Small intestine (tissue), 7 donors: ENCODE measurements around the gene GPR52. TPM values are rescaled to one million over a fixed set of nuclear protein-coding genes. Genes with fewer than 3 reads are reported as not detected.
A peak's percentile ranks its signal among the peaks of the same experiment; 100 is the strongest.

Source experiments
- DNase-seq, 2 donors: peaks; one replicate each; pipeline versions ENCODE4 v3.0.0 to v3.0.0-alpha.2; 2013
- FAIRE-seq: peaks from 2 replicates; lab custom pipeline; 2012; peaks lifted over from hg19 to GRCh38; lab: Jason Lieb, UNC
- H3K27ac ChIP-seq, 3 donors: one replicate each; pipeline ENCODE4 v1.5.1; 2013; ENCODE audit warnings: low read length in 2 of 3, mild to moderate bottlenecking in 2 of 3, control low read depth in 1 of 3, inconsistent platforms in 1 of 3, low read depth in 1 of 3, moderate library complexity in 1 of 3
- H3K27me3 ChIP-seq, 3 donors: one replicate each; pipeline ENCODE4 v1.6.1; 2013; ENCODE audit warnings: low read length in 3 of 3, inconsistent platforms in 1 of 3; ENCODE audit not compliant: control insufficient read depth in 3 of 3, insufficient read depth in 3 of 3
- H3K36me3 ChIP-seq, 3 donors: one replicate each; pipeline ENCODE4 v1.6.1; 2013; ENCODE audit warnings: low read length in 3 of 3, inconsistent platforms in 1 of 3, low read depth in 1 of 3, mild to moderate bottlenecking in 1 of 3, moderate library complexity in 1 of 3; ENCODE audit not compliant: control insufficient read depth in 3 of 3, insufficient read depth in 2 of 3
- H3K4me1 ChIP-seq, 3 donors: one replicate each; pipeline ENCODE4 v1.6.1; 2013; ENCODE audit warnings: low read length in 2 of 3, inconsistent platforms in 1 of 3, low read depth in 1 of 3, mild to moderate bottlenecking in 1 of 3, moderate library complexity in 1 of 3; ENCODE audit not compliant: control insufficient read depth in 3 of 3, insufficient read depth in 2 of 3
- H3K4me3 ChIP-seq, 3 donors: one replicate each; pipeline ENCODE4 v1.5.1; 2013; ENCODE audit warnings: low read length in 3 of 3, control low read depth in 1 of 3, inconsistent platforms in 1 of 3, low read depth in 1 of 3, mild to moderate bottlenecking in 1 of 3, moderate library complexity in 1 of 3
- H3K9me3 ChIP-seq, 2 donors: one replicate each; pipeline ENCODE4 v1.6.1; 2013; ENCODE audit warnings: low read depth in 1 of 2, low read length in 1 of 2; ENCODE audit not compliant: control insufficient read depth in 2 of 2, insufficient read depth in 1 of 2
- WGBS, 3 donors: extraction: QIAGEN DNeasy Blood & Tissue Kit; methylation state at CpG; one replicate each; pipeline ENCODE4 v1.1.7; 2013; 5-methylcytosine and 5-hydroxymethylcytosine counted together
- polyA plus RNA-seq, 4 donors: library from polyadenylated mRNA; stranded (reverse) in 3 of 4; unstranded in 1 of 4; fragments of 200-250 nt in 3 of 4; fragments of 120-200 nt in 1 of 4; gene quantifications; one replicate each; pipeline versions ENCODE4 v1.2.1 to v1.2.3, GENCODE V29; 2013
- donor health status: healthy with polysubstance abuse.
- donor health status: control.
- donor health status: control.
- donor health status: Bipolar disorder and iron deficiency.
- donor health status: healthy.

The GPR52 gene
- polyA plus RNA-seq, 4 donors, result 0.13 to 0.15 TPM; not detected in 2

DNA sequence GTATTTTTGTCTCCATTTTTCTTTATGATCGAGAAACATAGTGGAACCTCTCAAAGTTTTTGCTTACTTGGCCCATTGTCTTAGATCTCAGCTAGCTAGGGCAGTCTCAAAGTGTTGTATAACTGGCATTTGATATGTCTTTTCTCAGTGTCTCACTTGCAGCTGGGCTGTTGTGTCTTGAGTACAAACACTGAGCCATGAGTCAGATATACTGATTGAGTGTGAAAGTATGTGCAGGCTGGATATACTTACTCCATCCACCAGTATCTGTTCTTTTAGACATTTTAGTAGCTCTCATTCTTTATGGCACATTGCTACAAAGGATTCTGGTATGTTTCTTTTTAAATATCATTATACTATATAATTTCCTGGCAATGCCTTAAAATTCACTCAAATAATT is 14.3 kb upstream of the GPR52 start:
- WGBS, 3 donors, result 97 to 100% (median 98%) methylated on average over 1 of the region's 1 CpG
- no peak overlapping the region for H3K27ac ChIP-seq
- FAIRE-seq (no peak), DNase-seq (no peak)
- no peaks in the 10 kb centered on the region for H3K4me1 ChIP-seq
- H3K9me3 ChIP-seq, result peaks cover 0 to 3% of the 10 kb centered on the region in 2 donors
- no peaks in the 10 kb centered on the region for H3K36me3 ChIP-seq
- no peak overlapping the region for H3K4me3 ChIP-seq
- no peaks in the 10 kb centered on the region for H3K27me3 ChIP-seq

DNA sequence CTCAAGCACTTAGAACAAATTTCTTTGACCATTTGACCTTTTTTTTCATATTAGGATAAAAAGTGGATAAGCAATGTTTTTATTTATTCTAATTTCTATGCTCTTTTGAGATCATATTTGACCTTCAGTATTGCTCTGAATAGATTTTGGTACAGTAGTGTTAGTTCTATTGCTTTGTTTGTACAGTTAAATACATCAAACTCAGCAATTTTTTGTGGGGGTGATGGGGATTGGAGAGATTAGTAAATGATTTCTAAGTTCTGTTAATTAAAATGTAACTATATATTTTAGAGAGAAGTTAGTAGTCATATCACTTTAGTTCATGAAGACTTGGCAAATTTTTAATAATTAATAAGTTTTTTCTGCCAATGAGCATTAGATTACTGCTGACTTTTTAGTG is 2.4 kb upstream of the GPR52 start:
- no peaks in the 10 kb centered on the region for H3K36me3 ChIP-seq
- FAIRE-seq (no peak), DNase-seq (no peak)
- H3K4me1 ChIP-seq, result no peaks in the 10 kb centered on the region
- H3K27ac ChIP-seq, result no peak overlapping the region
- H3K9me3 ChIP-seq, result no peaks in the 10 kb centered on the region
- H3K27me3 ChIP-seq, result no peaks in the 10 kb centered on the region
- no peak overlapping the region for H3K4me3 ChIP-seq

DNA sequence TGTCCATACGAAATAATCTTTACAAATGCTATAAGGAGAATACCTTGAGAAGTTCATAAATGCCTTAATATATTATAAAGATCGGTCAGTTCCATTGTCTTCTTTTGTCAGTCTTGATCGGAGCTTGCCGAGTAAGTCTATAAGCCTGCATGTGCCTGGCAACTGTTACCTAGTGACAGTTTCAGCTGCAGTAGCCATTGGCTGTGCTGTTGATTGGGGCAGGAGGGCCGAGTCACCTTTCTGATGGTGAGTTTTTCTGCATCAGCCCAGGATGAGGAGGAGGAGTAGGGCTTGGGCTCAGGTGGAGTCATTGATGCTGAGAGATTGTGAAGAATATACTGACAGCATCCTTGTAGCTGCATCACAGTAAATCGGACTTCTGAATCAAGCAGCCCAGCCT is 1.9 kb upstream of the GPR52 start:
- Histone ChIP-seq H3K4me1 (no peaks in the 10 kb centered on the region), H3K27ac (no peak overlapping the region), H3K36me3 (no peaks in the 10 kb centered on the region), H3K4me3 (no peak overlapping the region), H3K27me3 (no peaks in the 10 kb centered on the region), H3K9me3 (no peaks in the 10 kb centered on the region)
- no peak for FAIRE-seq
- no peak for DNase-seq
- 86 to 94% (median 88%) methylated on average over 6 of the region's 6 CpGs for WGBS, 3 donors

DNA sequence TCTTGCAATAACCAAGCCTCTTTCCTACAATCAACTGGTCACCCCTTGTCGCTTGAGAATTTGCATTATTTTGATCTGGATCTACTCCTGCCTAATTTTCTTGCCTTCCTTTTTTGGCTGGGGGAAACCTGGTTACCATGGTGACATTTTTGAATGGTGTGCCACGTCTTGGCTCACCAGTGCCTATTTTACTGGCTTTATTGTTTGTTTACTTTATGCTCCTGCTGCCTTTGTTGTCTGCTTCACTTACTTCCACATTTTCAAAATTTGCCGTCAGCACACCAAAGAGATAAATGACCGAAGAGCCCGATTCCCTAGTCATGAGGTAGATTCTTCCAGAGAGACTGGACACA is 743 bp downstream of the GPR52 start:
- no peak for FAIRE-seq

DNA sequence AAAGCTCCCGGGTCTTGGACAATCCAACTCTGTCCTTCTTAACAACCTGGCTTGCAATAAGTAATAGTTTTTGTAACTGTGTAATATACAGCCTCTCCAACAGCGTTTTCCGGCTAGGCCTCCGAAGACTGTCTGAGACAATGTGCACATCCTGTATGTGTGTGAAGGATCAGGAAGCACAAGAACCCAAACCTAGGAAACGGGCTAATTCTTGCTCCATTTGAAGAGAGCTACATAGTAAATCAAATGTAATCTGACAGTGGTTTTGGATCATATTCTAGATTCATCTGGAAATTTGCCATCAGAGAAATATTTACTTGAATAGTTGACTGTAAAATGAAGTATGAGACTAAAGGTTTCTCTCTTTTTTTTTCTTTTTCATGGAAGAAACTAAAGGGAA is 1.2 kb downstream of the GPR52 start:
- Histone ChIP-seq H3K4me3 (no peak overlapping the region), H3K27me3 (no peaks in the 10 kb centered on the region), H3K27ac (no peak overlapping the region), H3K36me3 (no peaks in the 10 kb centered on the region), H3K4me1 (no peaks in the 10 kb centered on the region), H3K9me3 (peaks cover 0 to 4% of the 10 kb centered on the region in 2 donors)
- WGBS, 3 donors, result 63 to 90% (median 87%) methylated on average over 5 of the region's 5 CpGs
- FAIRE-seq (no peak), DNase-seq (no peak)

More for the DNA sequence above, 743 bp downstream of the GPR52 start:
- DNase-seq, result no peak
- Histone ChIP-seq H3K9me3 (peaks cover 0 to 4% of the 10 kb centered on the region in 2 donors), H3K27me3 (no peaks in the 10 kb centered on the region), H3K4me1 (no peaks in the 10 kb centered on the region), H3K27ac (no peak overlapping the region), H3K4me3 (no peak overlapping the region), H3K36me3 (no peaks in the 10 kb centered on the region)
- 82 to 85% (median 82%) methylated on average over 5 of the region's 5 CpGs for WGBS, 3 donors

DNA sequence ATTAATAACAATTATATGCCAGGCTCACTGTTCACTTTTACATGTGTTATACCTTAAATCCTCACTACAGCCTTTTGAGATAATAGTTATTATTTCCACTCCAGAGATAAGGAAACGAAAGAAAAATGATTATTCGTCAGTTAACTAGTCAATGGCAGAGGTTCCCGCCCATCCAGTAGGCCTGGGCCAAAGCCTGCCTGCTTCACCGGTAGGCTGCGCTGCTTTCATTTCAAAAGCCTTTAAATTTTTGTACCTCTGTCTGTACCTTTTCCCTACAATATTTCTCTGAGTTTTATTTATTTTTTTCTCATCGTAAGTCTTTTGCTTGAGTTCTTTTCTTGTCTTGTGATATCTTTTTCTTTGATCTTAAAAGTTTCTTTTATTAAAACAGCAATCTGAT is 3.6 kb downstream of the GPR52 start:
- Histone ChIP-seq H3K27ac (no peak overlapping the region), H3K9me3 (peaks cover 0 to 4% of the 10 kb centered on the region in 2 donors), H3K4me1 (no peaks in the 10 kb centered on the region), H3K4me3 (no peak overlapping the region), H3K36me3 (no peaks in the 10 kb centered on the region), H3K27me3 (no peaks in the 10 kb centered on the region)
- 90 to 93% (median 93%) methylated on average over 6 of the region's 6 CpGs for WGBS, 3 donors
- DNase-seq, result no peak
- no peak for FAIRE-seq

DNA sequence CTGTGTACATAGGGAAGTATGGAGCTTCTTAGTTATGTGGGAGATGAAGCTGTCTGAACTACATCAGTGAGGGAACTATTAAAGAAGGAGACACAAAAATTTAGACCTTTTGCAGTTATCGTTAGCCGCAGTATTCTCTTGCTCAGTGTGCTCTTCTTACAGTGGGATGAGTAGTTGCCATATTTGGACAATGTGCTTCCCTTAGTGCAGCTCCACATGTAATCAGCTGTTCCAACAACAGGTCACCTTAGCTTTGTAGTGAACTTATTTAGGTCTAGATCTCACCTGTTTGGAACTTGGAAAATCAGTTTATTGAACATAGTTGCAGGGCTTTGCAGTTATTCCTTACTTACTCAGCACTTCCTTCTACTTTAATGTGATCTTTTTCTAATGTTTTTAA is 18.1 kb downstream of the GPR52 start:
- Histone ChIP-seq H3K27ac (peak overlapping the region in 1 of 3 donors; percentile 22), H3K27me3 (no peaks in the 10 kb centered on the region), H3K4me3 (no peak overlapping the region), H3K36me3 (no peaks in the 10 kb centered on the region), H3K4me1 (no peaks in the 10 kb centered on the region), H3K9me3 (no peaks in the 10 kb centered on the region)
- WGBS, 3 donors, result 96 to 100% (median 98%) methylated on average over 2 of the region's 2 CpGs
- FAIRE-seq, result no peak
- DNase-seq, result no peak

DNA sequence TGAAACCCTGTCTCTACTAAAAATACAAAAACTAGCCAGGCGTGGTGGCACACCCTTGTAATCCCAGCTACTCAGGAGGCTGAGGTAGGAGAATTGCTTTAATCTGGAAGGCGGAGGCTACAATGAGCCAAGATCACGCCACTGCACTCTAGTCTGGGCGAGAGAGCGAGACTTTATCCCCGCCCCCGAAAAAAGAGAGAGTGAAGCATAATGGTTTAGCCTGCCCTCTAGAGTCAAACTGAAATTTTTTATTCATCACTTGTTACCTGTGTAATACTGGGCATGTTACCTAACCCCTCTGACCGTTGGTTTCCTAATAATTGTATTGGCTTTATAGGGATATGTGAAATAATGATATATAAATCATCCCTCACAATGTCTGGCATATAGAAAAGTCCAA is 18.8 kb downstream of the GPR52 start:
- no peaks in the 10 kb centered on the region for H3K27me3 ChIP-seq
- FAIRE-seq, result no peak
- H3K27ac ChIP-seq, result no peak overlapping the region
- no peak for DNase-seq
- H3K4me1 ChIP-seq, result no peaks in the 10 kb centered on the region
- WGBS, 3 donors, result 95 to 97% (median 96%) methylated on average over 8 of the region's 8 CpGs
- H3K4me3 ChIP-seq, result no peak overlapping the region
- no peaks in the 10 kb centered on the region for H3K36me3 ChIP-seq
- no peaks in the 10 kb centered on the region for H3K9me3 ChIP-seq

DNA sequence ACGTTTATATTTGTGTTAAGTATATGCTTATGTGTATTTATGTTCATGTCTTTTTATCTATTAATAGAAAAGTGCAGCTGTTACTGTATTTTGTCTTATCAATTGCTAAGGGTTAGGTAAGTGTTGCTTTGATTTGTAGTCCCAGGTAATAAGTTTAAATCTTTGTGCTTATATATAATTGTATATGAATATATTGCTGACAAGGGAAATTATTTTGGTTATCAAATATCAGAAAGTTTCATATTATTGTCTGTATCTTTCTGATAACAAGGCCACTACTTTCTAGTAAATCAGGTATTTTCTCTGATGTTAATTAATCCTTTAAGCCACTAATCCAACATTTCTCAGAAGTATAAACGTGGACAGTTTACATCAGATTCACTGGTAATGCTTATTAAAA is 21.3 kb downstream of the GPR52 start:
- FAIRE-seq (no peak), DNase-seq (no peak)
- 67 to 85% (median 78%) methylated on average over 2 of the region's 2 CpGs for WGBS, 3 donors
- H3K27ac ChIP-seq, result no peak overlapping the region
- peaks cover 0 to 2% (median 0%) of the 10 kb centered on the region in 3 donors for H3K36me3 ChIP-seq
- no peak overlapping the region for H3K4me3 ChIP-seq
- H3K9me3 ChIP-seq, result no peaks in the 10 kb centered on the region
- H3K27me3 ChIP-seq, result no peaks in the 10 kb centered on the region
- H3K4me1 ChIP-seq, result no peaks in the 10 kb centered on the region
